EH (cell line): Measurements from ENCODE around the gene MRM1.

Source experiments
- DNase-seq: peaks from one replicate; pipeline ENCODE4 v3.0.0-alpha.2; 2015; ENCODE audit warnings: low read depth

The MRM1 gene

GRCh38 chr17:36601303-36602029, at the start of gene MRM1:
Gene MRM1 (plus strand): TSS chr17:36601583. CDS start chr17:36601811, 228 bp downstream.
- DNase-seq: peak; percentile 97

- no peak for DNase-seq
Observed at GRCh38 chr17:36553459-36553858, 47.9 kb upstream of the MRM1 start.

GRCh38 chr17:36566081-36566480, 35.3 kb upstream of the MRM1 start:
- no peak for DNase-seq

- DNase-seq: no peak
Observed at GRCh38 chr17:36575028-36575427, 26.4 kb upstream of the MRM1 start.

- DNase-seq: no peak
Observed at GRCh38 chr17:36576793-36577192, 24.6 kb upstream of the MRM1 start.

GRCh38 chr17:36578671-36579070, 22.7 kb upstream of the MRM1 start:
- DNase-seq: peak; percentile 50

GRCh38 chr17:36583787-36584186, 17.6 kb upstream of the MRM1 start:
- DNase-seq: no peak

- no peak for DNase-seq
Observed at GRCh38 chr17:36586138-36586537, 15.2 kb upstream of the MRM1 start.

GRCh38 chr17:36590082-36590481, 11.3 kb upstream of the MRM1 start:
- no peak for DNase-seq

- DNase-seq: peak; percentile 82
Observed at GRCh38 chr17:36591434-36592315, 9.7 kb upstream of the MRM1 start, which contains the start of gene DHRS11. Gene DHRS11 (plus strand): TSS chr17:36591879. CDS start chr17:36592010, 131 bp downstream.

- DNase-seq: peak; percentile 40
Observed at GRCh38 chr17:36592316-36592715, 9.1 kb upstream of the MRM1 start.

GRCh38 chr17:36592716-36593321, 8.6 kb upstream of the MRM1 start:
- DNase-seq: no peak

- DNase-seq: no peak
Observed at GRCh38 chr17:36593656-36594316, 7.6 kb upstream of the MRM1 start.

- DNase-seq: no peak
Observed at GRCh38 chr17:36594626-36595401, 6.6 kb upstream of the MRM1 start.

GRCh38 chr17:36597226-36597625, 4.2 kb upstream of the MRM1 start:
- DNase-seq: no peak

GRCh38 chr17:36597866-36598777, 3.3 kb upstream of the MRM1 start:
- DNase-seq: no peak

GRCh38 chr17:36598951-36599401, 2.4 kb upstream of the MRM1 start:
- DNase-seq: no peak

- no peak for DNase-seq
Observed at GRCh38 chr17:36599546-36600250, 1.7 kb upstream of the MRM1 start.

- DNase-seq: no peak
Observed at GRCh38 chr17:36600465-36600864, 918 bp upstream of the MRM1 start.

GRCh38 chr17:36600936-36601302, 464 bp upstream of the MRM1 start:
- no peak for DNase-seq
